ENCODE measurements around the gene LNPEP.

LNPEP gene

DNA sequence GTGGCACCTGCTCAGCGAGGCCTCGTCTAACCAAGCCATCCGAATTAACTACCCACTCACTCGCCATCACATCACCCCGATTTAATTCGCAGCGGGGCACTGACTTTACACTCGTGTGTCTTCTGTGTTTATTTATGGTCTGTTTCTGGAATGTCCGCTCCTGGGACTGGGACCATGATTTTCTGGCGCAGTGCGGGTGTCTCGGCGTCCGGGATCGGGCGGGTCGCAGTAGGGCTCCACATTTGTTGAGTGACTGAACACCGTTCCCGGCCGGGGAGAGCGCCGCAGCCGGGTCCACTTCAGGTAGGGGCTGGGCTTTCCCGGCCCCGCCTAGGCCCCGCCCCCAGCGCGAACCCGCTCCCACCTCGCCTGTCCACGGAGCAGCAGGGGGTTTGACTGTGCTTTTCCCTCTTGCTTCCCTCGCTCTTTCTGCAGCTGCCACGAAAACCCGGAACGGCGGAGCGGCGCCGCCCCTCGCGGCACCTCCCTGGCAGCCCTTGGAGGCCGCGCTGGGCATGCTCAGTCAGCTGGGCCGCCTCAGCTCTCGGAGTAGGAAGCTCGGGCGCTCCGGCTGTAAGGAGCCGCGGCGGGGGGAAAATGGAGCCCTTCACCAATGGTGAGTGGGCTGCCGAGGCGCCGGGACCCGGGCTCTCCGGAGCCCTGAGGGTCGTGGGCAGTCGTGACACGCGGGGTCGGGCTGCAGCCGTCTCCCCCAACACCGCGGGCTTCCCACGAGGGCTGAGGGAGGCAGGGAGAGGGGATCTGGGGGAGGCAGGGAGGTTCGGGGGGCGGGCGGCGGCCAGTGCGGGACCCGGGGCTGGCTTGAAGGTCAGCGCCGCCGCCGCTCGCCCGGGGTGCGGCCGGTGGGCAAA lies at the start of gene LNPEP:
Gene LNPEP, plus strand, starts transcription at position 522 of the 872 bp plus-strand sequence. Its CDS starts 76 bp downstream, at position 598.
- peak; percentile 92 for DNase-seq

DNA sequence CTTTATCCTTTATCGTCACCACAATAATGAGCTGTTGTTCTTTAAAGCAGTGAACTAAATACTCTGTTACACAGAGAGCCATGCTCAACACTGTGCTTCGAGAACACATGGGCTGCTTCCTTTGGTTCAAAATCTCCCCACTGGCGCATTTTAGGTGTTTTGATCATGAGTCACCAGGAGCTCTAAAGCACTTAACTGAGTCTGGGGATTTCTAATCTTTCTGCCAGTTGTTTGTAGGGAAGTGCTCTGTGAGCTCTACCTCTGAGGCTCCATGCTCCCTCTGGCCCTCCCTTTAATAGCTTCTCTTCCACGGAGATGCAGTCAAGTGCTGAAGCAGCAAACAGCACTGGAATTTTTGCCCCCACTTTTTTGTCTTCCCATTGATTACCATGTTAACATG lies 42.5 kb upstream of the LNPEP start:
- DNase-seq = no peak

DNA sequence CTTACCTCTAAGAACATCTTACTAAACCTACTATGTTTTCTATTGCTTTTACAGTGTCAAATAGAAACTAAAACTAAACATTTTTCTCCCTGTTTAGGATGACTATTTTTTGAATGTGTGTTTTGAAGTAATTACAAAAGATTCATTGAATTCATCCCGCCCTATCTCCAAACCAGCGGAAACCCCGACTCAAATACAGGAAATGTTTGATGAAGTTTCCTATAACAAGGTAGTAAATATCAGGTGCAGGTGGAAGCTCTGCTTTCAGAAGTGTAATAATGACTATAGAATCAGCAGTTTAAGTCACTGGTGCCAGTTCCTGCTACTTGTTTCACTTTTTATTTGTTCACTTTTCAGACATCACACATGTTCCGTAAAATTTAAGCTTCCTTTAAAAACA lies 39.6 kb upstream of the LNPEP start:
- peak; percentile 21 for DNase-seq

DNA sequence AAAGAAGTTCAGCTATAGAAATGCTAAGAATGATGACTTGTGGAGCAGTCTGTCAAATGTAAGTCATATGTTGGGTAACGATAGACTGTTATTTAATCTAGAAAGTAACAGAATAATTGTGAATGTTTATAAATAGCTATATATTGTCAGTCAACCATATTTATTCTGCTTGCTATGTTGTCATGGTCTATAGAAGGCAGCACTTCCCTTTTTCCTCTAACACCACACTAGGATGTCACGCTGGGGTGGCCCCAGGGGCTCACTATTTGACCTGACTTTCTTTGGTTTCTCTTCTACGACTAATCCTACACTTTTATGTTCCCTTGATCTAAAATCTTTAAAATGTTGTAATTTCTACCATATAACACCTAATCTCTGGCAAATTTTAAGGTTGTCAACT lies 39.1 kb upstream of the LNPEP start:
- no peak for DNase-seq

DNA sequence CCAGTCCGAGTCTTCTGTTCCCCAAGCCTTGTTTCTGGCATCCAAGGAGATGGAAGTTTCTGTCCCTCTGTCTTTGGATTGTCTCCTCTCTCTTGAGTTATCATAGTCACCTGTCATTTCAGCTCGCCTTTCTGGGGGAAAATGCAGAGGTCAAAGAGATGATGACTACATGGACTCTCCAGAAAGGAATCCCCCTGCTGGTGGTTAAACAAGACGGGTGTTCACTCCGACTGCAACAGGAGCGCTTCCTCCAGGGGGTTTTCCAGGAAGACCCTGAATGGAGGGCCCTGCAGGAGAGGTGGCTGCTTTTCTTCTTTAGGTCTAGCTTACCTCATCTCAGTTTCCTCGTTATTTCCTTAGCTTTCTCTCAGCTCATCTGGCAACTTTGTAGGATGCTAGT lies 34.5 kb upstream of the LNPEP start:
- DNase-seq = no peak

DNA sequence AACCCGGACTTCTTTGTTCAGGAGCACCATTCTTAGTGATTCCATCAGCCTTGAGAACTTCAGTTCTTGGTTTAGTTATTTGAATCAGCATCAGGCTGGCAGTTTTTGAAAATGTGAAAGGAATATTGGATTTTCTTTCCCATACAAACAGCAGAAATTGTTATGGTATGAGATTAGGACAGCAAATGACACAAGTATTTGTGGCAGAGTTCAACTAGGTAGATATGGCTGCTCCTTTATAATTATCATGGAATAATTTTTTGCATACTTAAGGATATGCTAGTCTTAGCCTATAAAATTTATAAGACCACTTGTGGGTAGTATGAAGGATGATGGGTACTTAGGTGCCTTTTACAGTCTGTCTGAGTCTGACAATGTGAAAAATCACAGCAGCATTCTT lies 34.0 kb upstream of the LNPEP start:
- no peak for DNase-seq

DNA sequence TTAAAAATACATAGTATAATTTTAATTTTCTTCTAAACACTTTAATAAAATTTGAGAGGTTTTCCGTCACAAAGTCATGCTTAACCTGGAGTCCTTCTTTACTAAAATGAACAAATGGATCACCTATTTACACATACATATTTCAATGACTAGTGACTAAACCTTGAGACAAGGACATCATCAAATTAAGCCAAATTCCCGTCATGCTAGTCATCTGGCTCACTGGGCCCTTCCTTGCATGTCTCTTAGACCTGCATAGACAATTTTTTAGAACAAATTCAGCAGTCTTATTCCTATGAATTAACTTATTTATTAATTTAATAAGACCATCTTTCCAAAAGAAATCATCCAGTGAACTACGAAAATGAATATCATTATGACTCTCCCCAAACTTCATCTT lies 33.0 kb upstream of the LNPEP start:
- no peak for DNase-seq

DNA sequence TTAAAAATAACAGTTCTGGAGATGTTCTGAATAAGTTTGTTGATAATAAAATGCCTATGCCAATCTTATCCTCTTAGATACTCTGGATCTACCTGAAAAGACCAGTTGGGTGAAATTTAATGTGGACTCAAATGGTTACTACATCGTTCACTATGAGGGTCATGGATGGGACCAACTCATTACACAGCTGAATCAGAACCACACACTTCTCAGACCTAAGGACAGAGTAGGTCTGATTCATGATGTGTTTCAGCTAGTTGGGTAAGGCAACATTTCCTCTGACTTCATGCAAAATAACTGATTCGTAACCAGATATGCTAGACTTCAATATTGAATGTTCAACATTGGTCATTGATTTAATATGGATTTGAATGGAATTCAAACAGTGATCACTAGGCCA lies 32.6 kb upstream of the LNPEP start:
- DNase-seq = no peak

DNA sequence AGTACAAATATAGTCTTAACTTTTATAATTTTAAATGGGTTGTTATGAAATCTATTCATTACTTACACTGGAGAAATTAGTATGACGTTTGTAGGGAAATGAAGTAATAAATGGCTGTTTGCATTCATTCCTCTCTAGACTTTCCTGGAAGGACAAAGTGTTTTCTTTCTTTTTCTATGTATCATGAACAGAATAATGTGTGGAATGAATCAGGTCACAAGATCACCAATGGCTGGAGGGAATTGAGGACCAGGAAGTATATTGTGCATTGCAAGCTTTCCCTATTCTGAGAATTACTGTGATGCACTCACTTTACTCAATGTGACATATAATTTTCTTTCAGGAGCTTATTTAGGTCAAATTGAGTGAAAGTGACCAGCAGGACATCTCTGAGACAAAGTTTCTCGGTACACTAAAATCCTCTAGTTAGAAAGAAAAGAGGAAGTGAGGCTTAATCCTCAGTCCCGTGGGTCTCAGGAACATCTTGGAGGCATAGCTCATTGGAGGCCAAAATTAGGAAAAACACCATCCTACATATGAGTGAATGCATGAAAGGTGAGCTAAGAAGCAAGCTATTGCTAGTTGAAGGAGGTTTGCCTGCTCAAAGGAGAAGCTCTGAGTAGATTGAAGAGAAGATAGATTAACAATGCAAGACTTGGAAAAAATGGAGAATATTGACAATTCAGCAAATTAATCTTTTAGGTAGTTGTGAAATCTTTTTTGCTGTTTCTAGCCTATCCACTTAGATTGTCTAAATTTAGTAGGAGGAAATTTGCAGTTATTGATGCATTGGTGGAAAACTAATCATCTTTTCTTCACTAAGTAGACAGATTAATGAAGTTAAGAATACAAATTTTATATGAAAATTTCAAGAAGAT lies 31.6 kb upstream of the LNPEP start:
- DNase-seq = no peak

DNA sequence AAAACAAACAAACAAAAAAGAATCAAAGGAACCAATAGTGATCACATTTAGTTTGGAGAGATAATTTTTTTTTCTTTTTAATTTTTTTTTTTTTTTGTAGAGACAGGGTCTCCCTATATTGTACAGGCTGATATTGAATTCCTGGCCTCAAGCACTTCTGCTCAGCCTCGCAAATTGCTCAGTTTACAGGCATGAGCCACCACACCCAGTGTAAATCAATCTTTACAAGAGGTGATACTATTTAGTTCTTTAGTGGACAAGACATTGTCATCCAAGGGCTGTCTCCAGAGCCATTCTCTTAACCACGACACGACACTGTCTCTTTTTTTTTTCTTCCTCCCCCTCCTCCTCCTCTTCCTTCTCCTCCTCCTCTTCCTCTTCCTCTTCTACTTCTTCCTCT lies 30.0 kb upstream of the LNPEP start:
- no peak for DNase-seq

DNA sequence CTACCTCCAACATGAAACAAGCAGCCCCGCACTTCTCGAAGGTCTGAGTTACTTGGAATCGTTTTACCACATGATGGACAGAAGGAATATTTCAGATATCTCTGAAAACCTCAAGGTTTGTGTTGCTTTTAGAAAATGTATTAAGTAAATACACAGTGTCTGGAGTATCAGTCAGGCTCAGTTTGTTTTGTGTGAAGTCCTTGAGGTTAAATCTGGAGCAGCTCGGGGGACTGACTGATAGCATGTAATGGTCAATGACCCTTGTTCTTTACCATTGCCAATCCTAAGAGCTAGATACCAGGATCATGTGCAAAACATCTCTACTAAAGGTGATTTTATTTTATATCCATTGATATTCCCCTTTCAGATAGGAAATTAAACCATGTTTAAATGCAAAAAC lies 26.9 kb upstream of the LNPEP start:
- DNase-seq = no peak

DNA sequence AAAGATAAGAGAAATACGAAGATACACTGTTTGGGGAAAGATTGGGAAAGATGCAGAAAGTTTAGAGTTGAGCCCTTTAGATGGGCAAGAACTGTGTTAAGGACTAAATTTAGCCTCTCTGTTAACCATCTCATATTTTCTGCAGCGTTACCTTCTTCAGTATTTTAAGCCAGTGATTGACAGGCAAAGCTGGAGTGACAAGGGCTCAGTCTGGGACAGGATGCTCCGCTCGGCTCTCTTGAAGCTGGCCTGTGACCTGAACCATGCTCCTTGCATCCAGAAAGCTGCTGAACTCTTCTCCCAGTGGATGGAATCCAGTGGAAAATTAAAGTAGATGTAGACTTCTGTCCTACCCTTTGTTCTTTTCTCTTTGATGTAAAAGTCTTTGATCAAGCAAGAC lies 26.4 kb upstream of the LNPEP start:
- no peak for DNase-seq

DNA sequence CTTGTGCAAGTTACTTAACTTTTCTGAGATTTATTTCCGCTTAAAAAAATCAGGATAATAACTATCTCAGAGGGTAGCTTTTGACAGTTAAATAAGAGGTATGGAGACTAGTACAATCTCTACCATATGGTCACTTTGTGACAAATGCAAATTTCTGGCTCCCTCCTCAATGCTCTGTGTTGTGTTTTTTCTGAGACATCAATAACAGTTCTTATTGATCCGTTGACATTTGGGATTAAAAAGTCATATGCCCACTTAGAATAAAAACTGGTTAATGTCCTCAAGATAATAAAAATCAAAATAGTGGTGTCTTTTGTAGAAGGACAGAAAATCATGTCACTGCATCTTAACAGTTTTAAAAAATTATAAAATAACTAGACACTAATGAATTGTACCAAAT lies 24.7 kb upstream of the LNPEP start:
- no peak for DNase-seq

DNA sequence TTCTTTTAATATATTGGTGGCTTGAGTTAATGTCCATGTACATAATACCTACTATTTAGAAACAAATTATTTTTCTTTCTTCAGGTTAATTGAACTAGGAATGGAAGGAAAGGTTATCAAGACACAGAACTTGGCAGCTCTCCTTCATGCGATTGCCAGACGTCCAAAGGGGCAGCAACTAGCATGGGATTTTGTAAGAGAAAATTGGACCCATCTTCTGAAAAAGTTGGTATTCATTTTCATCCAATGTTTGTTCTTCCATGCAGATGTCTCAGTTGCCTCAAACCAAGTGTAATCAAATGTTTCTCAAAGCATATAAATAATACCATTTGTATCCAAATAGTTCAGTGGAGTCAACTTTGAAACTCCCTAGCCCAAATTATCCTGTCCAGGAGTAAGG lies 22.6 kb upstream of the LNPEP start:
- no peak for DNase-seq

DNA sequence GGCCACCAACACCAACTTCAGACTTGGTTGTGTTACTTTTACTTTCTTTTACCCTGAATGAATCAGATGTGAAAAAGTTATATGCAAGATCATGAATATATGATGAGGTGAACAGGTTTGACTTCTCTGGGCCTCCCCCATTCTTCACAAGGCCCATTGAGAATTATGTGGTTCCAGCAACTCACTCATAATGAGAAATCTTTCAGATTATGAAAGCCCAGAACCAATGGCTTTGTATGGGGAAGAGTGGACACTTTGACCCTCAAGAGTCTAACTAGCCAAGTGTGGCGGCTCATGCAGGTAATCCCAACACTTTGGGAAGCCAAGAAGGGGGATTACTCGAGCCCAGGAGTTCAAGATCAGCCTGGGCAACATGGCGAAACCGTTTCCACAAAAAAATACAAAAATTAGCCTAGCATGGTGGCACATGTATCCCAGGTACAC lies 16.1 kb upstream of the LNPEP start:
- DNase-seq = no peak

DNA sequence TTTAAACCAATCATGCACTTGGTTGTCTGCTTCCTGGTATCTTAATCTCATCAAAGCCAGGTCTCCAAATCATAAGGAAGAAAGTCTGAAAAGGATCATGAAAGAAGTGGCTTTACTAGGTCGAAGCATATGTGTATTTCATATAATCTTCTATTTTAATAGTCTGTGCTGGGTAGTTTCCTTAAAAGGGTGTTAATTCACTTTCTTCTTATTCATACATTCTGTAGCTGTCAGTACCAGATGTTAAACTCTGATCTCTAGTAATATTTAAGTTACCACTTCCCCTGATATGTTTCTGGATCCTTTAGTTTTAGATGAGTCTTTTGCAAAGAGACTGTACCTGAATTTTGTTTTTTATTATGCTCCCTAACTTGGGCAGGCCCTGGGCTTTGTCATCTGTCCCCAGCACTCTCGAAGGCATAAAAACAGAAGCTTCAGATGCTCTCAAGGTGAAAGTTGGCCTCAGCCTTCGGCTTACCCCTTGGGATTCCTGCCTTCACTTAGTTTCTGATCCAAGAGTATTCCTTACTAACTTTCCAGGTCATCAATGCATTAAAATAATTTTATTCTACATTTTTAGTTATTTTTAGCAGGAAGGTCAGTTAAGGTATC lies 15.0 kb upstream of the LNPEP start:
- no peak for DNase-seq

DNA sequence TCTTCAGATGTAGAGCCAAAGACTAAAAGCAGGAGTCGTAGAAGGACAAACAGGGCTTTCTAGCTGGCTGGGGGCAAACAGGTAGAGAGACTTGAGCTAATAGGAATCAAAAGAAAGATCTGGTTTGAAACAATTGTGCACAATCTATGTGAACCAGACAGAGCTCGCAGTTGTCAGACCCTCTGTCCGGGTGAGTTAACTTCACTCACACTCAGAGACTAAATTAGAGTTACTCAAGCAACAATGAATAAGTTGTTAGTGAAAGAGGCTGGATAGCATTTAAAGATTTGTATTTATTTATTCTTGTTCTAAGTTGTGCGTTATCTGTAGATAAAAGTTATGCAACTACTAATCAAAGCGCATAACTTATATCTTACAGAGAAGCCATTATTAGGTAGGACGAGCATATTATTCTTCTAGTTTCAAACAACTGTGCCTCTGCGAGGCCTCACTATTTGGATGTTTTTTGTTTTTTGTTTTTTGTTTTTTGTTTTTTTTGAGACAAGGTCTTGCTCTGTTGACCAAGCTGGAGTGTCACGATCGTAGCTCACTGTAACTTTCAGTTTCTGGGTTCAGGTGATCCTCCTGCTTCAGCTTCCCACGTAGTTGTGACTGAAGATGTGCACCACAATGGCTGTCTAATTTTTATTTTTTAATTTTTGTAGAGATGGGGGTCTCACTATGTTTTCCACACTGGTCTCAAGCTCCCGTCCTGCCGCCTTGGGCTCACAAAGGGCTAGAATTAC lies 13.2 kb upstream of the LNPEP start:
- no peak for DNase-seq

DNA sequence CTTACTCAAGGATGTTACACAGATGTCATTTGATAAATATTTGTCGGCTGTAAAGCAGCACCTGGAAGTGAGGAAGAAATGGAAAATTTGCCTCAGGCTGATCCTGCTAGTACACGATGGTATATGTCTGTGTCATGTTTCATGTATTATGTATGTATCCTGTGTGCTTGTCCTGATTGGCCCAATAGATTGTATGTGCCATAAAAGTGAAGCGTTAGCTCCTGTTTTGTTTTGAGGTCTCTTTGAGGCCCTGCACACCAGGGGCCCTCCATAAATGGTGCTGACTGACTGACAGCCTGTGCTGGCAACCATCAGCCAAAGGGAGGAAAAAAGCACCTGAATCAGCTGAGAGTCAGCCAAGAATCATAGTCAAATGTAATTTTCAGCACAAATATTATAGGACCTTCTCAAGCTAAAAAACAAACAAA lies 11.8 kb upstream of the LNPEP start:
- no peak for DNase-seq

DNA sequence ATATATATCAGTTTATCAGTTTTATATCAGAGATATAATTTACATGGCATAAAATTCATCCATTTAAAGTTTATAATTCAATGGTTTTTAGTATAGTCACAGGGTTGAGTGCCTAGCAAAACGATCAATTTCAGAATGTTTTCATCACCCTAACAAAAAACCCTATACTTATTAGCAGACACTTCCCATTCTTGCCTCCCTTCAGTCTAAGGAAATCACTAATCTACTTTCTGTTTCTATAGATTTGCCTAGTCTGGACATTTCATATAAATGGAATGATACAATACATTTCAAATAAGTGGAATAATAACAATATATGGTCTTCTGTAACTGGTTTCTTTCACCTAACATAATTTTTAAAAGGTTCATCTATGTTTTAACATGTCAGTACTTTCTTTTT lies 9.6 kb upstream of the LNPEP start:
- DNase-seq = no peak

DNA sequence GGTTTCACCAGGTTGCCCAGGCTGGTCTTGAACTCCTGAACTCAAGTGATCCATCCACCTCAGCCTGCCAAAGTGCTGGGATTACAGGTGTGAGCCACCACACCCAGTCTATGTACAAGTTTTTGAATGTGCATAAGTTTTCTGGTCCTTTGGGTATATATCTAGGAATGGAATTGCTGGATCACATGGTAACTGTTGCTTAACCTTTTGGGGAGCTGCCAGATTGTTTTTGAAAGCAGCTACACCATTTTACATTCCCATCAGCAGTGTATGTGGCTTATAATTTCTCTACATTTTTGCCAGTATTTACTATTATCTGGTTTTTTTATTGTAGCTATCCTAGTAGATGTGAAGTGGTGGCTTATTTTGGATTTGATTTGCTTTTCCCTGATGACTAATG lies 8.9 kb upstream of the LNPEP start:
- no peak for DNase-seq

DNA sequence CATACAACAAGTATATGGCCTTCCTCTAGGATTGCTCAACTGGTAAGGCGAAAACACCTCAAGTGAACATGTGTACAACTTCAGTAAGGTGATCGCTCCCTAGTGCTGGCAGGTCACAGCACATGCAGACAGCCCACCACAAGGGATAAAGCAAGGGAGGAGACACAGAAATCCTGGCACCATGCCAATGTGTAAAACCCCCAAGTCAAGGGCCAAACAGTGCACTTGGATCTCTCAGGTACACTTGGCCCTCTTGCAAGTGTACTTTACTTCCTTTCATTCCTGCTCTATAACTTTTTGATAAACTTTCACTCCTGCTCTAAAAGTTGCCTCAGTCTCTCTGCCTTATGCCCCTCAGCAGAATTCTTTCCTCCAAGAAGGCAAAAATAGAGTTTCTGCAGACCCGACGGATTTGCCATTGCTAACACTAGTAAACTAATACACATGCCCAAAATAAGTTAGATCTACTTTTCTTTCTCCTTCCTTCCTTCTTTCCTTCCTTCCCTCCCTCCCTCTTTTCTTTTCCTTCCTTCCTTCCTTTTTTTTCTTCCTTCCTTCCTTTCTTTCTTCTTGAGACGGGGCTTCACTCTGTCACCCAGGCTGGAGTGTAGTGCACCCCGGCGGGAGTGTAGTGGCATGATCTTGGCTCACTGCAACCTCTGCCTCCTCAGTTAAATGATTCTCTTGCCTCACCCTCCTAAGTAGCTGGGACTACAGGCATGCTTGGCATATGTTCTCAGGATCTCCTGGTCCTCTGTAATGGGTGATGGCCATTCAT lies 6.8 kb upstream of the LNPEP start:
- no peak for DNase-seq

DNA sequence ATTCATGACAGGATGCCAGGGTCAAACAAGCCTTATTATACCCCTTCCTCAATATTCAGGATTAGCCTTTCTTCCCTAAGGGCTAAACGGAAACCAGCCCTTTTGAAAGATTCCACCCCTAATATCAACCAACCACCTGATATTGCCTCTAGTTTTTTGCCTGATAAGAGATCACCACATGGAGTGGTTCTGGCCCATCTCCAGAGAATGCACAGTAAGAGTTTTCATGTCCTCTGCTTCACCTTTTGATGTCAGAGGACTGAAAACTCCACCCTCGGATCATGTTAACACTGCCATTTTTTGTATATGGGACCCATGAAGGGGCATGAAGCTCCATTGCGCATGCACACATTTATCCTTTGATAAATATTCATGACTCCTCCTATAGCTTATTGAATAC lies 5.8 kb upstream of the LNPEP start:
- DNase-seq = no peak

Data from stimulated activated CD4-positive, alpha-beta T cell treated with anti-CD3 and anti-CD28 coated beads, Interleukin-12 subunit alpha, Interleukin-12 subunit beta, amount 100 ng/mL, for 4 hours (primary cell).